ENCODE data around the gene PAAF1. TPM values are rescaled to one million over a fixed set of nuclear protein-coding genes. Genes with fewer than 3 reads are reported as not detected.

The PAAF1 gene
- total RNA-seq, 1 donor: 5.4 TPM

GRCh38 chr11:73854680-73855079, 22.1 kb upstream of the PAAF1 start:
- no peaks in the 10 kb centered on the region for H3K9me3 ChIP-seq (ENCODE audit: low read depth, low read length)
- no peak overlapping the region for H3K4me3 ChIP-seq (ENCODE audit: insufficient read depth, low read length)
- no peak overlapping the region for H3K27ac ChIP-seq (ENCODE audit: low read depth, low read length)
- H3K36me3 ChIP-seq (ENCODE audit: insufficient read depth, low read length): no peaks in the 10 kb centered on the region
- no peak for DNase-seq (ENCODE audit: insufficient read length, low spot score, missing footprints)
- H4K20me1 ChIP-seq (ENCODE audit: insufficient read depth, low read length): peaks cover 2% of the 10 kb centered on the region
- H3K27me3 ChIP-seq (ENCODE audit: insufficient read depth, low read length): no peaks in the 10 kb centered on the region
- no peak for TF ChIP-seq CTCF (IDR thresholded peaks at IDR 0.05; ENCODE audit: extremely low read depth, low read depth, low read length)
- H3K4me2 ChIP-seq (ENCODE audit: insufficient read depth, low read length): no peak overlapping the region
- H3K4me1 ChIP-seq (ENCODE audit: insufficient read depth, low read length): peaks cover 3% of the 10 kb centered on the region
- H3K79me2 ChIP-seq (ENCODE audit: insufficient read depth, low read length): no peaks in the 10 kb centered on the region
- H2AFZ ChIP-seq (ENCODE audit: low read length): no peak overlapping the region

- no peak overlapping the region for H3K27ac ChIP-seq (ENCODE audit: low read depth, low read length)
- no peaks in the 10 kb centered on the region for H3K9me3 ChIP-seq (ENCODE audit: low read depth, low read length)
- no peak for DNase-seq (ENCODE audit: insufficient read length, low spot score, missing footprints)
- H3K79me2 ChIP-seq (ENCODE audit: insufficient read depth, low read length): no peaks in the 10 kb centered on the region
- H3K4me2 ChIP-seq (ENCODE audit: insufficient read depth, low read length): no peak overlapping the region
- no peak for TF ChIP-seq CTCF (IDR thresholded peaks at IDR 0.05; ENCODE audit: extremely low read depth, low read depth, low read length)
- no peaks in the 10 kb centered on the region for H3K27me3 ChIP-seq (ENCODE audit: insufficient read depth, low read length)
- H4K20me1 ChIP-seq (ENCODE audit: insufficient read depth, low read length): peaks cover 2% of the 10 kb centered on the region
- H3K4me1 ChIP-seq (ENCODE audit: insufficient read depth, low read length): peaks cover 3% of the 10 kb centered on the region
- H2AFZ ChIP-seq (ENCODE audit: low read length): no peak overlapping the region
- H3K36me3 ChIP-seq (ENCODE audit: insufficient read depth, low read length): no peaks in the 10 kb centered on the region
- no peak overlapping the region for H3K4me3 ChIP-seq (ENCODE audit: insufficient read depth, low read length)
Observed at GRCh38 chr11:73856031-73856567, 20.7 kb upstream of the PAAF1 start.

- TF ChIP-seq CTCF (IDR thresholded peaks at IDR 0.05; ENCODE audit: extremely low read depth, low read depth, low read length): no peak
- Histone ChIP-seq H3K27me3 (ENCODE audit: insufficient read depth, low read length) (no peaks in the 10 kb centered on the region), H4K20me1 (ENCODE audit: insufficient read depth, low read length) (peaks cover 2% of the 10 kb centered on the region), H3K4me3 (ENCODE audit: insufficient read depth, low read length) (no peak overlapping the region), H3K4me2 (ENCODE audit: insufficient read depth, low read length) (no peak overlapping the region), H3K9me3 (ENCODE audit: low read depth, low read length) (no peaks in the 10 kb centered on the region), H3K79me2 (ENCODE audit: insufficient read depth, low read length) (no peaks in the 10 kb centered on the region), H3K4me1 (ENCODE audit: insufficient read depth, low read length) (peaks cover under 1% of the 10 kb centered on the region), H3K27ac (ENCODE audit: low read depth, low read length) (no peak overlapping the region), H3K36me3 (ENCODE audit: insufficient read depth, low read length) (peaks cover 8% of the 10 kb centered on the region), H2AFZ (ENCODE audit: low read length) (no peak overlapping the region)
- no peak for DNase-seq (ENCODE audit: insufficient read length, low spot score, missing footprints)
Observed at GRCh38 chr11:73859671-73860070, 17.1 kb upstream of the PAAF1 start.

GRCh38 chr11:73860202-73860601, 16.6 kb upstream of the PAAF1 start:
- no peak for DNase-seq (ENCODE audit: insufficient read length, low spot score, missing footprints)
- Histone ChIP-seq H3K4me3 (ENCODE audit: insufficient read depth, low read length) (no peak overlapping the region), H3K4me2 (ENCODE audit: insufficient read depth, low read length) (no peak overlapping the region), H4K20me1 (ENCODE audit: insufficient read depth, low read length) (peaks cover 2% of the 10 kb centered on the region), H3K79me2 (ENCODE audit: insufficient read depth, low read length) (no peaks in the 10 kb centered on the region), H3K9me3 (ENCODE audit: low read depth, low read length) (no peaks in the 10 kb centered on the region), H3K27me3 (ENCODE audit: insufficient read depth, low read length) (no peaks in the 10 kb centered on the region), H3K36me3 (ENCODE audit: insufficient read depth, low read length) (peaks cover 8% of the 10 kb centered on the region), H3K4me1 (ENCODE audit: insufficient read depth, low read length) (no peaks in the 10 kb centered on the region), H2AFZ (ENCODE audit: low read length) (no peak overlapping the region), H3K27ac (ENCODE audit: low read depth, low read length) (no peak overlapping the region)
- TF ChIP-seq CTCF (IDR thresholded peaks at IDR 0.05; ENCODE audit: extremely low read depth, low read depth, low read length): no peak

All from osteoblast (primary cell).